ENCODE measurements around the gene FXR2. TPM values are rescaled to one million over a fixed set of nuclear protein-coding genes. Genes with fewer than 3 reads are reported as not detected.
A peak's percentile ranks its signal among the peaks of the same experiment; 100 is the strongest.

FXR2 gene
- total RNA-seq, 1 experiment from 2014 or later: 60.7 TPM

- peak overlapping the region; percentile 62 for H3K4me3 Mint-ChIP-seq (ENCODE audit: unreplicated experiment)
- no peak overlapping the region for H3K27ac Mint-ChIP-seq (ENCODE audit: low read depth, unreplicated experiment)
- H3K9me3 Mint-ChIP-seq (ENCODE audit: unreplicated experiment): no peaks in the 10 kb centered on the region
- no TSS peak for BruUV-seq (replicated peaks)
- no peaks in the 10 kb centered on the region for H3K4me1 Mint-ChIP-seq (ENCODE audit: insufficient read depth, unreplicated experiment)
- ChIA-PET POLR2A (interaction anchor here (1.3 kb wide), 2 partner anchors 10 to 37 kb away, joined by 4 to 5 read pairs; no protein-coding TSS in a partner anchor), CTCF (interaction anchor here (0.5 to 4.4 kb wide), 3 partner anchors 10 to 312 kb away, joined by 4 to 22 read pairs (median 6); no protein-coding TSS in a partner anchor)
- no peaks in the 10 kb centered on the region for H3K36me3 Mint-ChIP-seq (ENCODE audit: insufficient read depth, unreplicated experiment)
- DNase-seq (ENCODE audit: unreplicated experiment): no peak
- H3K27me3 Mint-ChIP-seq (ENCODE audit: insufficient read depth, unreplicated experiment): no peaks in the 10 kb centered on the region
- intact Hi-C loops (cut with micrococcal nuclease): no loop called here
- TF ChIP-seq CTCF (IDR thresholded peaks at IDR 0.05; ENCODE audit: unreplicated experiment): no peak
Observed at GRCh38 chr17:7550344-7550743, 64.4 kb downstream of the FXR2 start.

- POLR2A ChIA-PET: interaction anchor here (0.5 to 1.3 kb wide), 3 partner anchors 11 to 65 kb away, joined by 3 to 5 read pairs (median 4); partner anchors contain the start of gene FXR2
- no peak overlapping the region for H3K27ac Mint-ChIP-seq (ENCODE audit: low read depth, unreplicated experiment)
Observed at GRCh38 chr17:7549401-7550055, 65.2 kb downstream of the FXR2 start.

GRCh38 chr17:7548585-7549400 lies 65.9 kb downstream of the FXR2 start, which contains the start of gene TNFSF12:
Gene TNFSF12 (plus strand): TSS chr17:7549058. CDS start chr17:7549154, 96 bp downstream.
- DNase-seq (ENCODE audit: unreplicated experiment): peak; percentile 30
- peak within 1 kb of the TSS; percentile 62 for H3K4me3 Mint-ChIP-seq (ENCODE audit: unreplicated experiment)

More at GRCh38 chr17:7549401-7550055, 65.2 kb downstream of the FXR2 start:
- peak overlapping the region; percentile 62 for H3K4me3 Mint-ChIP-seq (ENCODE audit: unreplicated experiment)
- intact Hi-C loops (cut with micrococcal nuclease): no loop called here
- peak; percentile 11 for DNase-seq (ENCODE audit: unreplicated experiment)
- no peaks in the 10 kb centered on the region for H3K4me1 Mint-ChIP-seq (ENCODE audit: insufficient read depth, unreplicated experiment)
- BruUV-seq (replicated peaks): no TSS peak
- no peaks in the 10 kb centered on the region for H3K27me3 Mint-ChIP-seq (ENCODE audit: insufficient read depth, unreplicated experiment)
- no peaks in the 10 kb centered on the region for H3K36me3 Mint-ChIP-seq (ENCODE audit: insufficient read depth, unreplicated experiment)
- H3K9me3 Mint-ChIP-seq (ENCODE audit: unreplicated experiment): no peaks in the 10 kb centered on the region
- CTCF ChIA-PET: interaction anchor here (0.5 to 4.4 kb wide), 5 partner anchors 11 to 311 kb away, joined by 3 to 22 read pairs (median 5); no protein-coding TSS in a partner anchor
- no peak for TF ChIP-seq CTCF (IDR thresholded peaks at IDR 0.05; ENCODE audit: unreplicated experiment)

More at GRCh38 chr17:7548585-7549400, 65.9 kb downstream of the FXR2 start, which contains the start of gene TNFSF12:
- intact Hi-C loops (cut with micrococcal nuclease): no loop called here
- TF ChIP-seq CTCF (IDR thresholded peaks at IDR 0.05; ENCODE audit: unreplicated experiment): no peak
- Mint-ChIP-seq H3K27me3 (ENCODE audit: insufficient read depth, unreplicated experiment) (peaks cover 2% of the 10 kb centered on the region), H3K36me3 (ENCODE audit: insufficient read depth, unreplicated experiment) (no peaks in the 10 kb centered on the region), H3K4me1 (ENCODE audit: insufficient read depth, unreplicated experiment) (no peaks in the 10 kb centered on the region), H3K27ac (ENCODE audit: low read depth, unreplicated experiment) (no peak within 1 kb of the TSS), H3K9me3 (ENCODE audit: unreplicated experiment) (no peaks in the 10 kb centered on the region)
- CTCF ChIA-PET: interaction anchor here (0.5 to 4.4 kb wide), 6 partner anchors 11 to 152 kb away, joined by 3 to 22 read pairs (median 6); partner anchors contain the start of gene SENP3
- no TSS peak for BruUV-seq (replicated peaks)
- POLR2A ChIA-PET: interaction anchor here (0.6 to 2.5 kb wide), 6 partner anchors 8 to 134 kb away, joined by 3 to 12 read pairs (median 4); no protein-coding TSS in a partner anchor

Measured in MCF 10A (cell line).